Right atrium auricular region (tissue), 2 donors: ENCODE measurements around the gene UQCC5. TPM values are rescaled to one million over a fixed set of nuclear protein-coding genes. Genes with fewer than 3 reads are reported as not detected.

Experiments
- DNase-seq: peaks from one replicate; pipeline ENCODE4 v3.0.0-alpha.2; 2019; ENCODE audit warnings: low spot score
- H3K27ac ChIP-seq, 2 donors: fragments of 200-600 bp; sonication (generic); 1 replicate in 1 of 2; 2 replicates in 1 of 2; pipeline ENCODE4 v1.5.1; 2016 to 2019
- H3K27me3 ChIP-seq, 2 donors: fragments of 200-600 bp; sonication (generic); one replicate each; pipeline versions ENCODE4 v1.5.1 to v1.6.0; 2017 to 2019
- H3K36me3 ChIP-seq: fragments of 200-600 bp; sonication (generic); one replicate; pipeline ENCODE4 v1.5.1; 2016
- H3K4me1 ChIP-seq, 2 donors: fragments of 200-600 bp; sonication (generic); one replicate each; pipeline versions ENCODE4 v1.5.1 to v1.6.0; 2017 to 2019
- H3K4me3 ChIP-seq, 2 donors: fragments of 200-600 bp; sonication (generic); 1 replicate in 1 of 2; 2 replicates in 1 of 2; pipeline ENCODE4 v1.5.1; 2017 to 2019; ENCODE audit warnings: mild to moderate bottlenecking in 1 of 2, moderate library complexity in 1 of 2
- H3K9me3 ChIP-seq, 2 donors: fragments of 200-600 bp; sonication (generic); one replicate each; pipeline ENCODE4 v1.5.1; 2019
- CTCF ChIP-seq, 2 donors: fragments of 200-600 bp; sonication (generic); IDR thresholded peaks; one replicate each; pipeline ENCODE4 v1.5.1; 2019; ENCODE audit warnings: antibody characterized with exemption in 2 of 2
- total RNA-seq, 2 donors: library from RNA; depleted of rRNA; stranded (reverse); fragments of >200 nt; gene quantifications; one replicate each; pipeline ENCODE4 v1.1.0, GENCODE V29; 2016

The UQCC5 gene
- total RNA-seq, 2 donors from 2014 or later, result 1.2 to 3.1 TPM

GRCh38 chr3:52574056-52574965 lies 37.9 kb downstream of the UQCC5 start:
- Histone ChIP-seq H3K9me3 (peaks cover 0 to 8% of the 10 kb centered on the region in 2 donors), H3K36me3 (peaks cover 49% of the 10 kb centered on the region), H3K27me3 (no peaks in the 10 kb centered on the region), H3K4me3 (no peak overlapping the region), H3K4me1 (no peaks in the 10 kb centered on the region), H3K27ac (no peak overlapping the region)
- DNase-seq, result no peak
- no peak for TF ChIP-seq CTCF (IDR thresholded peaks at IDR 0.05)

Other genes starting within 250 kb of the UQCC5 start
- gene GLYCTK, start 248.8 kb upstream of the UQCC5 start, total RNA-seq, result 1 to 10 TPM; 2.0 to 5.4 TPM
- 1 to 10 TPM; 1.5 to 2.5 TPM for gene DNAH1, start 220.3 kb upstream of the UQCC5 start, total RNA-seq
- 10 to 100 TPM; 38.8 to 53.9 TPM for gene BAP1, start 126.6 kb upstream of the UQCC5 start, total RNA-seq
- 10 to 100 TPM; 10.1 to 17.6 TPM for gene PHF7, start 125.9 kb upstream of the UQCC5 start, total RNA-seq
- gene SEMA3G, start 91.5 kb upstream of the UQCC5 start, total RNA-seq, result 10 to 100 TPM; 11.8 to 12.6 TPM
- 1,000 to 10,000 TPM; 4,697 to 8,249 TPM for gene TNNC1, start 82.6 kb upstream of the UQCC5 start, total RNA-seq
- 10 to 100 TPM; 29.2 to 49.6 TPM for gene NISCH, start 81.0 kb upstream of the UQCC5 start, total RNA-seq
- 10 to 100 TPM; 46.5 to 62.6 TPM for gene STAB1, start 41.3 kb upstream of the UQCC5 start, total RNA-seq
- gene NT5DC2, start 2.7 kb upstream of the UQCC5 start, total RNA-seq, result 100 to 1,000 TPM in 1 of 2 donors, 10 to 100 TPM in 1; 94.0 to 146 TPM
- 10 to 100 TPM; 39.8 to 40.6 TPM for gene PBRM1, start 149.3 kb downstream of the UQCC5 start, total RNA-seq
- 10 to 100 TPM; 29.7 to 49.3 TPM for gene GNL3, start 149.4 kb downstream of the UQCC5 start, total RNA-seq
- 10 to 100 TPM; 37.7 to 46.7 TPM for gene GLT8D1, start 169.2 kb downstream of the UQCC5 start, total RNA-seq
- 100 to 1,000 TPM; 138 to 328 TPM for gene SPCS1, start 169.5 kb downstream of the UQCC5 start, total RNA-seq
- 10 to 100 TPM; 12.8 to 14.6 TPM for gene NEK4, start 234.3 kb downstream of the UQCC5 start, total RNA-seq
- gene ITIH1, start 241.0 kb downstream of the UQCC5 start, total RNA-seq, result not detected